Small intestine (tissue), 7 donors: ENCODE results near the gene NUP42. TPM values are rescaled to one million over a fixed set of nuclear protein-coding genes. Genes with fewer than 3 reads are reported as not detected.

Experiments used
- DNase-seq, 2 donors: peaks; one replicate each; pipeline versions ENCODE4 v3.0.0 to v3.0.0-alpha.2; 2013
- FAIRE-seq: peaks from 2 replicates; lab custom pipeline; 2012; peaks lifted over from hg19 to GRCh38; lab: Jason Lieb, UNC
- H3K27ac ChIP-seq, 3 donors: one replicate each; pipeline ENCODE4 v1.5.1; 2013; ENCODE audit warnings: low read length in 2 of 3, mild to moderate bottlenecking in 2 of 3, control low read depth in 1 of 3, inconsistent platforms in 1 of 3, low read depth in 1 of 3, moderate library complexity in 1 of 3
- H3K27me3 ChIP-seq, 3 donors: one replicate each; pipeline ENCODE4 v1.6.1; 2013; ENCODE audit warnings: low read length in 3 of 3, inconsistent platforms in 1 of 3; ENCODE audit not compliant: control insufficient read depth in 3 of 3, insufficient read depth in 3 of 3
- H3K36me3 ChIP-seq, 3 donors: one replicate each; pipeline ENCODE4 v1.6.1; 2013; ENCODE audit warnings: low read length in 3 of 3, inconsistent platforms in 1 of 3, low read depth in 1 of 3, mild to moderate bottlenecking in 1 of 3, moderate library complexity in 1 of 3; ENCODE audit not compliant: control insufficient read depth in 3 of 3, insufficient read depth in 2 of 3
- H3K4me1 ChIP-seq, 3 donors: one replicate each; pipeline ENCODE4 v1.6.1; 2013; ENCODE audit warnings: low read length in 2 of 3, inconsistent platforms in 1 of 3, low read depth in 1 of 3, mild to moderate bottlenecking in 1 of 3, moderate library complexity in 1 of 3; ENCODE audit not compliant: control insufficient read depth in 3 of 3, insufficient read depth in 2 of 3
- H3K4me3 ChIP-seq, 3 donors: one replicate each; pipeline ENCODE4 v1.5.1; 2013; ENCODE audit warnings: low read length in 3 of 3, control low read depth in 1 of 3, inconsistent platforms in 1 of 3, low read depth in 1 of 3, mild to moderate bottlenecking in 1 of 3, moderate library complexity in 1 of 3
- H3K9me3 ChIP-seq, 2 donors: one replicate each; pipeline ENCODE4 v1.6.1; 2013; ENCODE audit warnings: low read depth in 1 of 2, low read length in 1 of 2; ENCODE audit not compliant: control insufficient read depth in 2 of 2, insufficient read depth in 1 of 2
- WGBS, 3 donors: extraction: QIAGEN DNeasy Blood & Tissue Kit; methylation state at CpG; one replicate each; pipeline ENCODE4 v1.1.7; 2013; 5-methylcytosine and 5-hydroxymethylcytosine counted together
- polyA plus RNA-seq, 4 donors: library from polyadenylated mRNA; stranded (reverse) in 3 of 4; unstranded in 1 of 4; fragments of 200-250 nt in 3 of 4; fragments of 120-200 nt in 1 of 4; gene quantifications; one replicate each; pipeline versions ENCODE4 v1.2.1 to v1.2.3, GENCODE V29; 2013
- donor health status: healthy with polysubstance abuse.
- donor health status: control.
- donor health status: control.
- donor health status: Bipolar disorder and iron deficiency.
- donor health status: healthy.

NUP42 gene
- polyA plus RNA-seq, 4 donors: 25.1 to 46.6 (median 32.4) TPM

GRCh38 chr7:23239698-23240097, 57.9 kb downstream of the NUP42 start:
- peaks cover 0 to 4% (median 0%) of the 10 kb centered on the region in 3 donors for H3K27me3 ChIP-seq
- no peaks in the 10 kb centered on the region for H3K9me3 ChIP-seq
- H3K27ac ChIP-seq: no peak overlapping the region
- H3K4me3 ChIP-seq: no peak overlapping the region
- no peak for DNase-seq
- no peaks in the 10 kb centered on the region for H3K4me1 ChIP-seq
- FAIRE-seq: no peak
- H3K36me3 ChIP-seq: no peaks in the 10 kb centered on the region
- 78 to 80% (median 80%) methylated on average over 5 of the region's 5 CpGs for WGBS, 3 donors

- 50 to 73% (median 67%) methylated on average over 3 of the region's 3 CpGs for WGBS, 3 donors
- no peak for DNase-seq
- H3K4me1 ChIP-seq: no peaks in the 10 kb centered on the region
- no peak for FAIRE-seq
- no peak overlapping the region for H3K27ac ChIP-seq
- H3K36me3 ChIP-seq: no peaks in the 10 kb centered on the region
- peaks cover 0 to 13% (median 8%) of the 10 kb centered on the region in 3 donors for H3K27me3 ChIP-seq
- H3K4me3 ChIP-seq: no peak overlapping the region
- no peaks in the 10 kb centered on the region for H3K9me3 ChIP-seq
These were observed 60.5 kb downstream of the NUP42 start for GRCh38 chr7:23242321-23242720.

DNA sequence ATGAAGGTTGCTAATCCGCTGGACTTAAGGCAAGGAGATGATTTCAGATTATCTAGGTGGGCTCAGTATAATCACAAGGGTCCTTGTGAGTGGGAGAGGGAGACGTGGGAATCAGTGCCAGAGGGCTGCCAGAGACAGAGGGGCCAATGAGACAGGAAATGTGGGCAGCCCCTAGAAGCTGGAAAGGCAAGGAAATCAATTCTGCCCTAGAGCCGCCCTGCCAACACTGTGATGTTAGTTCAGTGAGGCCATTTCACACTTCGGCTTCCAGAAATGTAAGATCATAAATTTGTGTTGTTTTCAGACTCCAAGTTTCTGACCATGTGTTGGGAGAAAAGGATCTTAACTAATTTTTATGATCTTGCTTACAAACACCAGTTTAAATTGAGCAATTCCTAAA, 61.1 kb downstream of the NUP42 start:
- Histone ChIP-seq H3K9me3 (no peaks in the 10 kb centered on the region), H3K4me1 (peaks cover 0 to 3% (median 0%) of the 10 kb centered on the region in 3 donors), H3K27me3 (peaks cover 0 to 19% (median 12%) of the 10 kb centered on the region in 3 donors), H3K4me3 (no peak overlapping the region), H3K36me3 (no peaks in the 10 kb centered on the region), H3K27ac (no peak overlapping the region)
- DNase-seq: no peak
- FAIRE-seq: no peak
- 74 to 78% (median 77%) methylated on average over 4 of the region's 4 CpGs for WGBS, 3 donors

DNA sequence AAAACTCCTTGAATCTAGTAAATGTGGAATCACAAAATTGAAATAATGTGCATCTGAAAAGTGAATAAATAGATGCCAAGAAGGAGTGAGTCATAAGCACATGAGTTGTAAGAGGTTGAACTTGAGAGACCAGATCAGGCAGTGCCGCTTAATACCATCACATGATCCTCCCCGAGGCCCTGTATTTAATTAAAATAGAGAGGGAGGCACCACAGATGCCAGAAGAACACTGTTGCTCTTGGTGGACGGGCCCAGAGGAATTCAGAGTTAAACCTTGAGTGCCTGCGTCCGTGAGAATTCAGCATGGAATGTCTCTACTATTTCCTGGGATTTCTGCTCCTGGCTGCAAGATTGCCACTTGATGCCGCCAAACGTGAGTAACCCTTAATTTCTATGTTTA, 64.7 kb downstream of the NUP42 start, which contains the start of gene GPNMB:
TSS of gene GPNMB (plus strand) at position 221 of the 400 bp plus-strand sequence. CDS start at position 304, 83 bp downstream.
- Histone ChIP-seq H3K27me3 (peaks cover 0 to 28% (median 20%) of the 10 kb centered on the region in 3 donors), H3K36me3 (no peaks in the 10 kb centered on the region), H3K27ac (peak within 1 kb of the TSS in 1 of 3 donors; percentile 64), H3K4me1 (peaks cover 0 to 4% (median 0%) of the 10 kb centered on the region in 3 donors), H3K9me3 (peaks cover 0 to 2% of the 10 kb centered on the region in 2 donors), H3K4me3 (peak within 1 kb of the TSS in 1 of 3 donors; percentile 36)
- 53 to 58% (median 58%) methylated on average over 7 of the region's 7 CpGs for WGBS, 3 donors
- FAIRE-seq (no peak), DNase-seq (no peak)

GRCh38 chr7:23247046-23247602, 65.3 kb downstream of the NUP42 start:
- FAIRE-seq: no peak
- peak overlapping the region in 1 of 3 donors; percentile 64 for H3K27ac ChIP-seq

GRCh38 chr7:23247603-23248335, 65.9 kb downstream of the NUP42 start:
- DNase-seq: peak in 1 of 2 donors; percentile 16
- Histone ChIP-seq H3K9me3 (peaks cover 0 to 5% of the 10 kb centered on the region in 2 donors), H3K27me3 (peaks cover 0 to 30% (median 20%) of the 10 kb centered on the region in 3 donors), H3K27ac (peak overlapping the region in 1 of 3 donors; percentile 64), H3K4me1 (peaks cover 0 to 4% (median 0%) of the 10 kb centered on the region in 3 donors), H3K36me3 (no peaks in the 10 kb centered on the region), H3K4me3 (peak overlapping the region in 1 of 3 donors; percentile 36)
- 7 to 12% (median 9%) methylated on average over 48 to 53 of the region's 53 CpGs for WGBS, 3 donors
- FAIRE-seq: no peak

More at GRCh38 chr7:23247046-23247602, 65.3 kb downstream of the NUP42 start:
- H3K9me3 ChIP-seq: peaks cover 0 to 5% of the 10 kb centered on the region in 2 donors
- H3K36me3 ChIP-seq: no peaks in the 10 kb centered on the region
- peaks cover 0 to 4% (median 0%) of the 10 kb centered on the region in 3 donors for H3K4me1 ChIP-seq
- no peak for DNase-seq
- peak overlapping the region in 1 of 3 donors; percentile 36 for H3K4me3 ChIP-seq
- 69 to 89% (median 73%) methylated on average over 6 of the region's 6 CpGs for WGBS, 3 donors
- peaks cover 0 to 31% (median 20%) of the 10 kb centered on the region in 3 donors for H3K27me3 ChIP-seq

DNA sequence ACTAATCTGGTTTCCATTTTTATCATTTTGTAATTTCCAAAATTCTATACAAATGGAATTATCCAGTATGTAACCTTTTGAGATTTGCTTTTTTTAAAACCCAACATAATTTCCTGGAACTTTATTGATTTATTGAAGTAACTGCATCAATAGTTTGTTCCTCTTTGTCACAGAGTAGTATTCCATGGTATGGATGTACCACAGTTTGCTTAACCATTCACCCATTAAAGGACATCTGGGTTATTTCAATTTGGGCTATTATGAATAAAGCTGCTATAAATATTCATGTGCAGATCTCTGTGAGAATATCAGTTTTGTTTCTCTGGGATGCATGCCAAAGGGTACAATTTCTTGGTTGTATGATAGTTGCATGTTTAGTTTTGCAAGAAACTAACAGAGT, 67.6 kb downstream of the NUP42 start:
- no peak overlapping the region for H3K4me3 ChIP-seq
- peaks cover 0 to 4% (median 0%) of the 10 kb centered on the region in 3 donors for H3K4me1 ChIP-seq
- no peak for DNase-seq
- peaks cover 0 to 5% of the 10 kb centered on the region in 2 donors for H3K9me3 ChIP-seq
- FAIRE-seq: no peak
- peaks cover 0 to 27% (median 22%) of the 10 kb centered on the region in 3 donors for H3K27me3 ChIP-seq
- no peak overlapping the region for H3K27ac ChIP-seq
- H3K36me3 ChIP-seq: no peaks in the 10 kb centered on the region
